Stimulated activated CD8-positive, alpha-beta memory T cell treated with anti-CD3 and anti-CD28 coated beads, Interleukin-15, amount 100 ng/mL, for 48 hours (primary cell): ENCODE results near the gene ARHGEF19.
"Not testable (repeated sequence)": the region's sequence is repeated elsewhere in the genome, so short reads cannot be mapped to it uniquely, and the experiment has no call there.

Experiments
- DNase-seq, 2 donors: peaks; one replicate each; pipeline ENCODE4 v3.0.0-alpha.2; 2020; ENCODE audit warnings: low read depth in 2 of 2

ARHGEF19 gene

GRCh38 chr1:16204634-16205333 is 7.7 kb downstream of the ARHGEF19 start:
- peak in 1 of 2 donors; percentile 21 for DNase-seq

GRCh38 chr1:16204216-16204615 is 8.2 kb downstream of the ARHGEF19 start:
- no peak for DNase-seq

GRCh38 chr1:16203550-16203949 is 8.9 kb downstream of the ARHGEF19 start:
- DNase-seq, result no peak

- DNase-seq, result no peak
These were observed 9.9 kb downstream of the ARHGEF19 start for GRCh38 chr1:16202281-16203210.

- no peak for DNase-seq
These were observed 12.8 kb downstream of the ARHGEF19 start for GRCh38 chr1:16199700-16200099.

- DNase-seq, result no peak
These were observed 13.3 kb downstream of the ARHGEF19 start for GRCh38 chr1:16199157-16199501.

- DNase-seq, result no peak
These were observed 13.9 kb downstream of the ARHGEF19 start for GRCh38 chr1:16198444-16199156.

GRCh38 chr1:16196874-16197273 is 15.6 kb downstream of the ARHGEF19 start:
- DNase-seq, result no peak

GRCh38 chr1:16196139-16196538 is 16.3 kb downstream of the ARHGEF19 start:
- DNase-seq, result not testable (repeated sequence)

GRCh38 chr1:16195518-16195905 is 16.9 kb downstream of the ARHGEF19 start:
- DNase-seq, result no peak

- no peak for DNase-seq
These were observed 20.4 kb downstream of the ARHGEF19 start for GRCh38 chr1:16191916-16192546.

GRCh38 chr1:16191309-16191708 is 21.1 kb downstream of the ARHGEF19 start:
- DNase-seq, result no peak

GRCh38 chr1:16189921-16190621 is 22.4 kb downstream of the ARHGEF19 start:
- DNase-seq, result no peak

GRCh38 chr1:16189003-16189402 is 23.4 kb downstream of the ARHGEF19 start:
- DNase-seq, result no peak

GRCh38 chr1:16187748-16188401 is 24.6 kb downstream of the ARHGEF19 start:
- peak; percentile 57 for DNase-seq

GRCh38 chr1:16186655-16187235 is 25.7 kb downstream of the ARHGEF19 start:
- DNase-seq, result no peak

- no peak for DNase-seq
These were observed 27.7 kb downstream of the ARHGEF19 start for GRCh38 chr1:16184557-16185303.

- DNase-seq, result no peak
These were observed 28.5 kb downstream of the ARHGEF19 start for GRCh38 chr1:16183765-16184556.

GRCh38 chr1:16183179-16183578 is 29.3 kb downstream of the ARHGEF19 start:
- no peak for DNase-seq
